SW 1271 (cell line): ENCODE data around the gene PEF1.
"Not testable (repeated sequence)": the region's sequence is repeated elsewhere in the genome, so short reads cannot be mapped to it uniquely, and the experiment has no call there.

Experiments
- DNase-seq, 2 experiments: peaks; one replicate each; lab custom pipeline; 2025; lab: John Stamatoyannopoulos, UW

PEF1 gene

GRCh38 chr1:31614414-31615005, 30.2 kb downstream of the PEF1 start:
- no peak for DNase-seq

GRCh38 chr1:31609514-31610118, 35.1 kb downstream of the PEF1 start:
- DNase-seq, result no peak

GRCh38 chr1:31607360-31607759, 37.3 kb downstream of the PEF1 start:
- DNase-seq, result no peak

GRCh38 chr1:31605908-31606427, 38.7 kb downstream of the PEF1 start:
- no peak for DNase-seq

GRCh38 chr1:31602081-31602480, 42.6 kb downstream of the PEF1 start:
- DNase-seq, result no peak

- DNase-seq, result no peak
Observed at GRCh38 chr1:31600641-31601040, 44.0 kb downstream of the PEF1 start.

- DNase-seq, result no peak
Observed at GRCh38 chr1:31598980-31599379, 45.7 kb downstream of the PEF1 start.

GRCh38 chr1:31596737-31597097, 48.0 kb downstream of the PEF1 start:
- DNase-seq, result no peak

- DNase-seq, result no peak
Observed at GRCh38 chr1:31595836-31596736, 48.6 kb downstream of the PEF1 start.

- peak in 1 of 2 experiments; percentile 50 for DNase-seq
Observed at GRCh38 chr1:31593770-31594632, 50.7 kb downstream of the PEF1 start.

- no peak for DNase-seq
Observed at GRCh38 chr1:31593136-31593665, 51.5 kb downstream of the PEF1 start.

GRCh38 chr1:31592132-31592531, 52.5 kb downstream of the PEF1 start:
- DNase-seq, result no peak

GRCh38 chr1:31591425-31592093, 53.1 kb downstream of the PEF1 start:
- DNase-seq, result no peak

- DNase-seq, result no peak
Observed at GRCh38 chr1:31588751-31589515, 55.7 kb downstream of the PEF1 start.

GRCh38 chr1:31587720-31588423, 56.8 kb downstream of the PEF1 start:
- DNase-seq, result peak in 1 of 2 experiments; percentile 46

GRCh38 chr1:31587328-31587699, 57.4 kb downstream of the PEF1 start:
- DNase-seq, result not testable (repeated sequence)

- no peak for DNase-seq
Observed at GRCh38 chr1:31586376-31587327, 58.0 kb downstream of the PEF1 start.

GRCh38 chr1:31585736-31586365, 58.8 kb downstream of the PEF1 start:
- no peak for DNase-seq
